Measurements from ENCODE around the gene CLTCL1. TPM values are rescaled to one million over a fixed set of nuclear protein-coding genes. Genes with fewer than 3 reads are reported as not detected.
"Not testable (repeated sequence)": the region's sequence is repeated elsewhere in the genome, so short reads cannot be mapped to it uniquely, and the experiment has no call there.

CLTCL1 gene
- total RNA-seq, 1 donor from 2014 or later = 26.0 TPM

DNA sequence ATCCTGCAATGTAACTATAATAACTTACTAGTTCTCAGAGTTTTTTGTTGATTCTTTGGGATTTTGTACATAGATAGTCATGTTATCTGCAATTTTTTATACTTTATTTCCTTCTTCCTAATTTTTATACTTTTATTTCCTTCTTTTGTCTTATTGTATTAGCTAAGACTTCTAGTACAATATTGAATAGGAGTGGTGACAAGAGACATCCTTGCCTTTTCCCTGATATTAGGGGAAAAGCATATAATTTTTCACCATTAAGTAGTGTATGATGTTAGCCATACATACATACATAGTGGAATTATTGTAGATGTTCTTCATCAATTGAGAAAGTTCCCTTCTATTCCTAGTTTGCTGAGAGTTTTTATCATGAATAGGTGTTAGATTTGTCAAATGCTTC lies 27.8 kb upstream of the CLTCL1 start:
- H3K9me3 ChIP-seq = peaks cover 16 to 26% of the 10 kb centered on the region in 2 donors
- intact Hi-C loops (cut with DNase I) = no loop called here

DNA sequence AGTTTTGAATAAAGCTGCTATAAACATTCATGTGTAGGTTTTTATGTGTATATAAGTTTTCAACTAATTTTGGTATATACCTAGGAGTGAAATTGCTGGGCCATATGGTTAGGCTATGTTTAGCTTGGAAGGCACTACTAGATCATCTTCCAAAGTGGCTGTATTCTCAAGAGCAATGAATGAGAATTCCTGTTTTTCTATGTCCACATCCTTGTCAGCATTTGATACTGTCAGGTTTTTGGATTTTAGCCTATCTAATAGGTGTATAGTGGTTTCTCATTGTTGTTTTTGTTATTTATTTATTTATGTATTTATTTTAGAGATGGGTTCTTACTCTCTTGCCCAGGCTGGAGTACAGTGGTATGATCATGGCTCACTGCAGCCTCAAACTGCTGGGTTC lies 26.3 kb upstream of the CLTCL1 start:
- Histone ChIP-seq H3K4me3 (no peak overlapping the region), H3K27ac (no peak overlapping the region), H3K27me3 (no peaks in the 10 kb centered on the region), H3K9me3 (peaks cover 16 to 26% of the 10 kb centered on the region in 2 donors), H3K36me3 (no peaks in the 10 kb centered on the region), H3K4me1 (no peaks in the 10 kb centered on the region)
- intact Hi-C loops (cut with DNase I) = no loop called here
- no peak for TF ChIP-seq CTCF (IDR thresholded peaks at IDR 0.05)
- DNase-seq (ENCODE audit: low spot score in 2 of 2) = no peak

More for the DNA sequence above, 27.8 kb upstream of the CLTCL1 start:
- Histone ChIP-seq H3K4me3 (no peak overlapping the region), H3K4me1 (no peaks in the 10 kb centered on the region), H3K36me3 (no peaks in the 10 kb centered on the region), H3K27ac (no peak overlapping the region), H3K27me3 (no peaks in the 10 kb centered on the region)
- no peak for TF ChIP-seq CTCF (IDR thresholded peaks at IDR 0.05)
- DNase-seq (ENCODE audit: low spot score in 2 of 2) = no peak

DNA sequence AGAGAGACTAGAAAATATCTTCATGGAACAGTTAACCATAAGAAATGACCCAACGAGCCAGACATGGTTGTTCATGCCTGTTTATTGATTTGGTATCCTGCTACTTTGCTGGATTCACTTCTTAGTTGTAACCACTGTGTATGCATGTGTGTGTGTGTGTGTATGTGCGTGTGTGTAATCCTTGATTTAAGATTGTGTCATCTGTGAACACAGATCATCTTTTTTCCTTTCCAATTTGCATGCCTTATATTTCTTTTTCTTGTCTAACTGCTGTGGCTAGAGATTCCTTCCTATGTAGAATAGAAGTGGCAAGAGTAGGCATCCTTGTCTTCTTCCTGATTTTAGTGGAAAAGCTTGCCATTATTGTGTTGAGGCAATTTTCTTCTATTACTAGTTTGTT lies 16.4 kb upstream of the CLTCL1 start:
- intact Hi-C loops (cut with DNase I) = no loop called here
- no peak overlapping the region for H3K27ac ChIP-seq

GRCh38 chr22:19306535-19306934 lies 15.0 kb upstream of the CLTCL1 start:
- DNase-seq (ENCODE audit: low spot score in 2 of 2); H3K9me3 ChIP-seq; H3K4me1 ChIP-seq; intact Hi-C loops (cut with DNase I); H3K27me3 ChIP-seq; H3K36me3 ChIP-seq; H3K27ac ChIP-seq; H3K4me3 ChIP-seq: not testable (repeated sequence)

More for the DNA sequence above, 16.4 kb upstream of the CLTCL1 start:
- no peak for DNase-seq (ENCODE audit: low spot score in 2 of 2)
- H3K27me3 ChIP-seq = no peaks in the 10 kb centered on the region
- no peaks in the 10 kb centered on the region for H3K4me1 ChIP-seq
- no peaks in the 10 kb centered on the region for H3K36me3 ChIP-seq
- TF ChIP-seq CTCF (IDR thresholded peaks at IDR 0.05) = no peak
- no peaks in the 10 kb centered on the region for H3K9me3 ChIP-seq
- H3K4me3 ChIP-seq = no peak overlapping the region

- intact Hi-C loops (cut with DNase I) = no loop called here
- Histone ChIP-seq H3K27me3 (no peaks in the 10 kb centered on the region), H3K36me3 (no peaks in the 10 kb centered on the region), H3K4me3 (no peak overlapping the region), H3K4me1 (no peaks in the 10 kb centered on the region), H3K9me3 (no peaks in the 10 kb centered on the region), H3K27ac (no peak overlapping the region)
- DNase-seq (ENCODE audit: low spot score in 2 of 2) = no peak
- no peak for TF ChIP-seq CTCF (IDR thresholded peaks at IDR 0.05)
Observed at GRCh38 chr22:19304547-19304946, 13.0 kb upstream of the CLTCL1 start.

DNA sequence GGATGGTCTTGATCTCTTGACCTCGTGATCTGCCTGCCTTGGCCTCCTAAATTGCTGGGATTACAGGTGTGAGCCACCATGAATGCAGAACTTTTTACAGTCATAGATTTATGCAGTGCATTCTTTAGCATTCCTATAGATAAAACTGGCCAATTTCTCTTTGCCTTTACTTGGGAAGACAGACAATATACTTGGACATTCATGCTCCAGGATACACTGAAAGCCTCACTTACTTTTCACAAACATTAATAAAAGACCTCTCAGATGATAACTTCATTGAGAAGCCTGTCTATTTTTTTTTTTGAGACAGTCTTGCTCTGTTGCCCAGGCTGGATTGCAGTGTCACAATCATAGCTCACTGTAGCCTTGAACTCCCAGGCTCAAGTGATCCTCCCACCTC lies 12.3 kb upstream of the CLTCL1 start:
- no peaks in the 10 kb centered on the region for H3K4me1 ChIP-seq
- H3K27me3 ChIP-seq = no peaks in the 10 kb centered on the region
- no peaks in the 10 kb centered on the region for H3K36me3 ChIP-seq
- intact Hi-C loops (cut with DNase I) = no loop called here
- DNase-seq (ENCODE audit: low spot score in 2 of 2) = no peak
- no peak overlapping the region for H3K4me3 ChIP-seq
- no peak for TF ChIP-seq CTCF (IDR thresholded peaks at IDR 0.05)
- no peak overlapping the region for H3K27ac ChIP-seq
- no peaks in the 10 kb centered on the region for H3K9me3 ChIP-seq

Measured in ascending aorta (tissue), 2 donors.